Right lobe of liver (tissue), 6 donors: ENCODE measurements around the gene RASAL2. TPM values are rescaled to one million over a fixed set of nuclear protein-coding genes. Genes with fewer than 3 reads are reported as not detected.
A peak's percentile ranks its signal among the peaks of the same experiment; 100 is the strongest.
"Not testable (repeated sequence)": the region's sequence is repeated elsewhere in the genome, so short reads cannot be mapped to it uniquely, and the experiment has no call there.

Experiments
- ATAC-seq, 4 donors: fragments of 200-7000 bp; cut with Tn5 transposase; one replicate each; pipeline ENCODE4 v1.9.1; 2020; ENCODE audit warnings: mild to moderate bottlenecking in 4 of 4, moderate library complexity in 4 of 4
- DNase-seq, 3 donors: peaks; one replicate each; pipeline ENCODE4 v3.0.0-alpha.2; 2020
- H3K27ac ChIP-seq, 3 donors: fragments of 200-600 bp; one replicate each; pipeline ENCODE4 v1.8.0; 2022
- H3K27me3 ChIP-seq, 2 donors: fragments of 200-600 bp; one replicate each; pipeline ENCODE4 v1.8.0; 2022
- H3K36me3 ChIP-seq, 4 donors: fragments of 200-600 bp; sonication (generic) in 1 of 4; one replicate each; pipeline versions ENCODE4 v1.5.1 to v1.8.0; 2017 to 2022; ENCODE audit warnings: control low read depth in 1 of 4
- H3K4me1 ChIP-seq, 4 donors: fragments of 200-600 bp; sonication (generic) in 1 of 4; one replicate each; pipeline versions ENCODE4 v1.5.1 to v1.8.0; 2017 to 2022; ENCODE audit warnings: control low read depth in 1 of 4
- H3K4me3 ChIP-seq, 3 donors: fragments of 200-600 bp; one replicate each; pipeline ENCODE4 v1.8.0; 2022
- H3K9me3 ChIP-seq, 4 donors: fragments of 200-600 bp; sonication (generic) in 1 of 4; one replicate each; pipeline versions ENCODE4 v1.5.1 to v1.8.0; 2017 to 2022; ENCODE audit warnings: control low read depth in 1 of 4
- CTCF ChIP-seq, 4 donors: fragments of 200-600 bp in 3 of 4; fragments of 450-650 bp in 1 of 4; IDR thresholded peaks; one replicate each; pipeline versions ENCODE4 v1.5.1 to v1.8.0; 2016 to 2022; ENCODE audit warnings: antibody characterized with exemption in 4 of 4, mild to moderate bottlenecking in 2 of 4
- POLR2A ChIP-seq: fragments of 450-650 bp; IDR thresholded peaks from one replicate; pipeline ENCODE4 v1.6.1; 2017; ENCODE audit warnings: antibody characterized with exemption, mild to moderate bottlenecking
- WGBS: methylation state at CpG from one replicate; pipeline ENCODE4 v1.1.6; 2018; ENCODE audit warnings: low coverage, low lambda C conversion rate; ENCODE audit not compliant: insufficient coverage; ENCODE audit errors: missing lambda C conversion rate; 5-methylcytosine and 5-hydroxymethylcytosine counted together
- intact Hi-C, 2 donors: fragments of 100-400 bp; cut with DNase I; formaldehyde crosslinking; loops; one replicate each; pipeline versions ENCODE4 v1.11.2 to v1.14.1; 2022
- total RNA-seq, 6 experiments: library from RNA; depleted of rRNA in 2 of 6; stranded (reverse); fragments of >200 nt in 2 of 6; fragmentation: NEBNext Ultra II Directional in 3 of 6; extraction: Animal tissue kit (Norgen Biotek cat#: 25700) in 3 of 6; gene quantifications; one replicate each; pipeline versions ENCODE4 v1.1.0 to v1.2.4, GENCODE V29; 2016 to 2023
- donor health status: DM: no; HTN: yes; CAD: no.
- donor health status: DM: no; HTN: no; CAD: no.
- donor health status: DM: no; HTN: no; CAD: no.
- donor health status: DM: no; HTN: yes; CAD: no.
- donor health status: DM: no; HTN: yes; CAD: no.

RASAL2 gene
- total RNA-seq, 6 experiments from 2014 or later, result 3.6 to 6.0 (median 5.2) TPM

DNA sequence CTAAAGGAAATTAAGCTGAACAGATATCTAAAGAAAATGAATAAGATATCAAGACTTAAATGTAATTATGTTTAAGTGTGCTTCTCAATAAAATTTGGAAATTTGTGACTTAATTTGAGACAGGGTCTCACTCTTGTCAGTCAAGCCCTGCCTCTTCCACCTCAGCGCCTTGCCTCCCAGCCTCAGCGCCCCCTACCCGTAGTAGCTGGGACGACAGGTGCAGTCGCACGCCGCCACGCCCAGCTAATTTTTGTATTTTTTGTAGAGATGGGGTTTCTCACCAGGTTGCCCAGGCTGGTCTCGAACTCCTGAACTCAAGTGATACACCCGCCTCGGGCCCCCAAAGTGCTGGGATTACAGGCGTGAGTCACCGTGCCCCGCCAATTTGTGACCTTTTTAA lies 285.9 kb downstream of the RASAL2 start:
- Histone ChIP-seq H3K9me3 (no peaks in the 10 kb centered on the region), H3K36me3 (no peaks in the 10 kb centered on the region), H3K27me3 (no peaks in the 10 kb centered on the region), H3K4me3 (no peak overlapping the region), H3K4me1 (no peaks in the 10 kb centered on the region), H3K27ac (no peak overlapping the region)
- WGBS, result 69% methylated on average over 10 of the region's 14 CpGs
- ATAC-seq, result no peak
- no peak for DNase-seq
- intact Hi-C loops, result no loop called here
- TF ChIP-seq CTCF (IDR thresholded peaks at IDR 0.05) (peak in 1 of 4 donors; percentile 9), POLR2A (no peak)

- intact Hi-C loops, result no loop called here
- no peak for TF ChIP-seq CTCF (IDR thresholded peaks at IDR 0.05)
- no peak for TF ChIP-seq POLR2A
- no peak overlapping the region for H3K4me3 ChIP-seq
- 100% methylated on average over 1 of the region's 1 CpG for WGBS
- no peaks in the 10 kb centered on the region for H3K27me3 ChIP-seq
- ATAC-seq, result no peak
- H3K4me1 ChIP-seq, result no peaks in the 10 kb centered on the region
- no peak for DNase-seq
- no peaks in the 10 kb centered on the region for H3K36me3 ChIP-seq
- no peaks in the 10 kb centered on the region for H3K9me3 ChIP-seq
- H3K27ac ChIP-seq, result no peak overlapping the region
Observed at GRCh38 chr1:178382372-178382771, 288.5 kb downstream of the RASAL2 start.

DNA sequence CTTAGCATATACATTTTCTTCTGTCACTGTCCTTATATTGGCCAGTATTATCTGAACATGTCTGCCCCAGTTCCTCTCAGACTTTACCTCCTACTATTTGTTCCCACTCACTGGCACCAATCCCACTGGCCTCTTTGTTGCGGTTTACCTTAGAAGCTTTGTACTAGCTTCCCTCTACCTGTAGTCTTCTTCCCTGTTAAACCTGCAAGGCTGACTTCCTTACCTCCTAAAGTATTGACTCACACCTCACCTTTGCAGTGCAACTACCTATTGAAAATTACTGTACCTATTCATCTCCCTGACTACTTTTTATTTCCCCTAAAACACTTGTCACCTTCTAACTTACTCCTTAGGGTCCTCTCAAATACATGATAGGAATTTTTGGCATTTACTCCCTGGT lies 291.8 kb downstream of the RASAL2 start:
- Histone ChIP-seq H3K36me3 (no peaks in the 10 kb centered on the region), H3K9me3 (no peaks in the 10 kb centered on the region), H3K4me1 (no peaks in the 10 kb centered on the region), H3K4me3 (no peak overlapping the region), H3K27ac (no peak overlapping the region), H3K27me3 (no peaks in the 10 kb centered on the region)
- 86% methylated on average over 1 of the region's 1 CpG for WGBS
- TF ChIP-seq POLR2A (no peak), CTCF (IDR thresholded peaks at IDR 0.05) (no peak)
- DNase-seq, result no peak
- no peak for ATAC-seq
- intact Hi-C loops, result no loop called here

- DNase-seq, result no peak
- no peak overlapping the region for H3K4me3 ChIP-seq
- H3K4me1 ChIP-seq, result no peaks in the 10 kb centered on the region
- no peak for ATAC-seq
- H3K36me3 ChIP-seq, result no peaks in the 10 kb centered on the region
- TF ChIP-seq CTCF (IDR thresholded peaks at IDR 0.05) (no peak), POLR2A (no peak)
- WGBS, result 49% methylated on average over 6 of the region's 6 CpGs
- H3K9me3 ChIP-seq, result no peaks in the 10 kb centered on the region
- no peaks in the 10 kb centered on the region for H3K27me3 ChIP-seq
- intact Hi-C loops, result no loop called here
- no peak overlapping the region for H3K27ac ChIP-seq
Observed at GRCh38 chr1:178388418-178389145, 294.7 kb downstream of the RASAL2 start.

GRCh38 chr1:178389441-178389840 lies 295.5 kb downstream of the RASAL2 start:
- no peak overlapping the region for H3K4me3 ChIP-seq
- no peaks in the 10 kb centered on the region for H3K36me3 ChIP-seq
- no peaks in the 10 kb centered on the region for H3K4me1 ChIP-seq
- no peak for TF ChIP-seq POLR2A
- TF ChIP-seq CTCF (IDR thresholded peaks at IDR 0.05), result no peak
- no peak for ATAC-seq
- H3K9me3 ChIP-seq, result no peaks in the 10 kb centered on the region
- no peak for DNase-seq
- no peaks in the 10 kb centered on the region for H3K27me3 ChIP-seq
- intact Hi-C loops, result no loop called here
- no peak overlapping the region for H3K27ac ChIP-seq

DNA sequence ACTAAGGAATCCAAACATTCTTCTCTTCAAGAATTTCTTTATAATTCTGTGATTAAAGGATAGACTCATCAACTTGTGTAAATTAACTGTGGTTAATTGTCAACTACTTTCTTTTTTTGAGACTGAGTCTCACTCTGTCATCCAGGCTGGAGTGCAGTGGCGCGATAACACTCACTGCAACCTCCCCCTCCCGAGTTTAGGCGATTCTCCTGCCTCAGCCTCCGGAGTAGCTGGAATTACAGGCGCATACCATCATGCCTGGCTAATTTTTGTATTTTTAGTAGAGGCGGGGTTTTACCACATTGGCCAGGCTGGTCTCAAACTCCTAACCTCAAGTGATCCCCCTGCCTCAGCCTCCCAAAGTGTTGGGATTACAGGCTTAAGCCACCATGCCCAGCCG lies 296.4 kb downstream of the RASAL2 start:
- H3K9me3 ChIP-seq, DNase-seq, H3K27me3 ChIP-seq, H3K4me3 ChIP-seq, H3K36me3 ChIP-seq, ATAC-seq, H3K27ac ChIP-seq, H3K4me1 ChIP-seq, intact Hi-C loops: not testable (repeated sequence)
- 89% methylated on average over 8 of the region's 8 CpGs for WGBS
